ENCODE results near the gene RETREG1.
"Not testable (repeated sequence)": the region's sequence is repeated elsewhere in the genome, so short reads cannot be mapped to it uniquely, and the experiment has no call there.

The RETREG1 gene

GRCh38 chr5:16617274-16617968, 624 bp upstream of the RETREG1 start:
- no peak for DNase-seq (ENCODE audit: low spot score)

GRCh38 chr5:16615741-16616535, 859 bp downstream of the RETREG1 start:
- no peak for DNase-seq (ENCODE audit: low spot score)

DNA sequence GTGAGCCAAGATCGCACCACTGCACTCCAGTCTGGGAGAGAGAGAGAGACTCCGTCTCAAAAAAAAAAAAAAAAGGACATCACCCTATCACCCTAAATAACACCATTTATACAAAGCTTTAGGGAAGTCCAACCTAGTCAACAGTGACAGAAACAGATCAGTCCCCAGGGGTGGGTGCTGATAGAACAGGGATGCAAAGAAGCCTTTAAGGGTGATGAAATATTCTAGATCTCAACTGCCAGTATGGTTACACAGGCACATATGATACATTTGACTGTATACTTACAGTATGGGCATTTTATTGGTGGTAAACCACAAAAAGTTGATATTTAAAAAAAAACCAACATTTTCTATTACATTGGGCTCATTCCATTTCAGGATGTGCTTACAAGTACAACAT, 4.8 kb downstream of the RETREG1 start:
- no peak for DNase-seq (ENCODE audit: low spot score)

DNA sequence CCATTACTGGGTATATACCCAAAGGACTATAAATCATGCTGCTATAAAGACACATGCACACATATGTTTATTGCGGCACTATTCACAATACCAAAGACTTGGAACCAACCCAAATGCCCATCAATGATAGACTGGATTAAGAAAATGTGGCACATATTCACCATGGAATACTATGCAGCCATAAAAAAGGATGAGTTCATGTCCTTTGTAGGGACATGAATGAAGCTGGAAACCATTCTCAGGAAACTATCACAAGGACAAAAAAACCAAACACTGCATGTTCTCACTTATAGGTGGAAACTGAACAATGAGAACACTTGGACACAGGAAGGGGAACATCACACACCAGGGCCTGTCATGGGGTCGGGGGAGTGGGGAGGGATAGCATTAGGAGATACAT, 5.9 kb downstream of the RETREG1 start:
- DNase-seq (ENCODE audit: low spot score): not testable (repeated sequence)

DNA sequence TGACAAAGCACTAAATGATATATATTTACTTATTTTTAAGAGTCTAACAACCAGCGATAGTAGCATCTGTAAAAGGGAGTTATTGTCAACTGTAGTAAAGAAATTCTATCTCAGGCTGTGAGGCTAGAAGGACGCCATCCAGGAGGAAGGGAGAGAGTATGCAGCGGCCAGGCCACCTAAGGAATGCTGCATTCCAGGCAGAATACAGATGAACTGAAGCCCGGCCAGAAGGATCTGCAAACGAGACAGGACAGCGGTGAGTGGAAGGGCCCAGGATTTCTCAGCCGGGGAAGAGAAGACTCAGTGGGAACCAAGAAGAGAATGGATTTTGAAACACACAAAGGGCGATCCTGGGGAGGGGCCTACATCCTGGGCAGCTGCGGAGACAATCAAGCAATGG, 7.4 kb downstream of the RETREG1 start:
- no peak for DNase-seq (ENCODE audit: low spot score)

DNA sequence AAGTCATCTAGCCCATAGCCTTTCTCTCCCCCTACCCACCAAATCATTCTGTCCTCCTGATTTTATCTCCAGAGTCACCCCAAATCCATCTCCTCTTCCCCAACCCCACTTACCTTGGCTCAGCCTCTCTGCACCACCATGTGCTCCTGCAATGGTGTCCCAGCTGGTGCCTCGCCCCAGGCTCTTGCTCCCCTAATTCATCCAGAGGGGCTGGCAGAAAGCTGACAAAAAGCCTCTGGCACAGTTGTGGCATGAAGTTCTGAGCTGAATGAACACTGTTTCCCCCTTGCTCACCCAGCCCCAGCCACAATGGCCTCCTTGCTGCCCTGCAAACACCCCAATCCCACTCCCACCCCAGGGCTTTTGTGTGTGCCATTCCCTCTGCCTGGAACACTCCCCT, 10.2 kb downstream of the RETREG1 start:
- no peak for DNase-seq (ENCODE audit: low spot score)

GRCh38 chr5:16603701-16604100, 13.1 kb downstream of the RETREG1 start:
- DNase-seq (ENCODE audit: low spot score): no peak

DNA sequence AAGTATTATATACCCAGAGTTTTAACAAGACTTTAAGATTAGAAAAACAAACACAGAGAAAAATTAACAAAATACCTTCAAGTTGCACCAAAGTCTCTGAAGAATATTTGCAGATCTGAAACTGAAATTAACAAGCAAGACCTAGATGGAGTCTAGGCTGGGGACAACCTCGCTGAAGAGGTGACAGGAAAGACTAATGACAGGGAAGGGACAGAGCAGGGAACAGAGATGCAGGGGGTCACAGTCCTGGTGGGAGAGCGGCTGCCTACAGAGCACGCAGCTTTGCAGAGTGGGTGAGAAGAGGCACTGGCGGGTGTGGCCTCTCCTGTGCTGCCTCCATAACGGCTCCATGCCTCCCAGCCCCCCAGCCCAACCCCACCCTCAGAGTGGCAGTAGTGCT, 13.5 kb downstream of the RETREG1 start:
- DNase-seq (ENCODE audit: low spot score): no peak

DNA sequence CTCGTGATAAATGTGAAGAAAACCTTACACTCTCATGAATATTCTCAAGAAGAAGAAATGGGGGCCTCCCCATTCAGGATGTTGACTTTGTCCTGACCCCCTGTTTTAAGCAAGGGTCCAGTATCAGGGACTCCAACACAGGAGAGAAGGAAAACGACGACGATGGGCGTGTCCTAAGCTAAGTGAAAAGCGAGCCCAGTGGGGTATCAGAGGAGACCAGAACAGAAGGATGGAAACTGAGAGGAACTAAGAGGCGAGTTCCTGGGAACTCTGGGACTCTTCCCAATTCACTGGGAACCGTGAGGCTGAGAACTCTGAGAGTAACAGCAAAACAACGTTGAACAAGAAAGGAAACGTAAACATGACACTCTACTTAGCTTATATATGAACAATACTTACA, 14.6 kb downstream of the RETREG1 start:
- DNase-seq (ENCODE audit: low spot score): no peak

DNA sequence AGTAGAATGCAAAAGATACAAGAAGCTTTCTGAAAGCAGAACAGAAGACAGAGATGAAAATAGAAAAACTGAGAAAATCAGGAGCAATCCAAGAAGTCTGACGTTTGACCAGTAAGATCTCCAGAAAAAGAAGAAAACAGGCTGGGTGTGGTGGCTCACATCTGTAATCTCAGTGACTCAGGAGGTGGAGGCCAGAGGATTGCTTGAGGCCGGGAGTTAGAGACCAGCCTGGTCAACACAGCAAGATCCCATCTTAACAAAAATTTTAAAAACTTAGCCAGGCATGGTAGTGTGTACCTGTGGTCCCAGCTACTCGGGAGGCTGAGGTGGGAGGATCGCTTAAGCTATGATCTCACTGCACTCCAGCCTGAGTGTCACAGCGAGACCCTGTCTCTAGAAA, 15.9 kb downstream of the RETREG1 start:
- DNase-seq (ENCODE audit: low spot score): no peak

DNA sequence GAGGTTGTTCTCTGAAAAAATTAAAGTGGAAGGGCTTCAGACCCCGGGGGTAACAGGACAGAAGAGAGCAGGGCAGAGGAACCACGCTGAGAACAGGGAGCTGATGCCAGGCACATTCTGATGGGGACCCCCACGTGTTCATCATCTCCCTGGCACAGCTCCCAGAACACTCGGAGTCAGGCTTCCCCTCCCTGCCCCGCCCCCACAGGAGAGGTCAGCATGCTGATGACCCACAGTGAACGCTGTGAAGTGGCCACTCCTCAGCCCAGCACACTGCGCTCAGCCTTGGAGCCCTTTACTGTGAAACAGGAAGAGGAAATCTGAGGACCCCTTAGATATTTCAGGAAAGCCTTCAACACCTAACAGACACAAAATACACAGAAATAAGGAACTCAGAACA, 16.4 kb downstream of the RETREG1 start:
- DNase-seq (ENCODE audit: low spot score): no peak

DNA sequence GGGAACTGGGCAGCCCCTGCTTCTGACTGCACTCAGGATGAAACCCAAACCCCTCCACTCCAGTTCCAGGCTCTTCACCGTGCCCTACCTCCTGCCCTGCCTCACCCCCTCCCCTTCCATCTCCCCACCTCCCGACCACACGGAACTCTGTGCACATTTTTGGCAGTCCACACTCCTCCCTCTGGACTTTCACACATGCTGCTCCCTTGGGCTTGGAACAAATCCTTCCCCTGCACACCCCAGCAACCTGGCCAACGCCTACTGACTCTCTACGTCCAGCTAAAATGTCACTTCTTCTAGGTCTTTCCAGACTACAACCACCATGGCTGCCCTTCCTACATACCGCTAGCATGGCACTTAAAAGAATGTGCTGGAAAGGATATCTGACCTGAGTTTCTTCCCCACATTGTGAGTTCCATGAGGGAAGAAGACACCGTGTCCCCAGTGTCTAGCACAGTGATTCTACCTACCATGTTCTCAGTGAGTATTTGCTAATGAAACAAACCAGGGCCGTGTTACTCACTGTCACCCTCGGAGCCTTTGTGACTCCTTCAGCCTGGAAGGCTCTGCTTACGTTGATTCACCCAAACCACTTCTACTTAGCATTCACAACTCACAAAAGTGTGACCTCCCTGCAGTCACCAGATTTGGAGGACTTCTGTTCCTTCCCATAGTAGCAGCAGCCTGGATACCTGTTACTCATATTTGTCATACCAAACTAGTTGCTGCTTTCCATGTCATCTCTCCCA, 18.7 kb downstream of the RETREG1 start:
- DNase-seq (ENCODE audit: low spot score): no peak

GRCh38 chr5:16596581-16596940, 20.2 kb downstream of the RETREG1 start:
- DNase-seq (ENCODE audit: low spot score): no peak

GRCh38 chr5:16595881-16596580, 20.8 kb downstream of the RETREG1 start:
- no peak for DNase-seq (ENCODE audit: low spot score)

DNA sequence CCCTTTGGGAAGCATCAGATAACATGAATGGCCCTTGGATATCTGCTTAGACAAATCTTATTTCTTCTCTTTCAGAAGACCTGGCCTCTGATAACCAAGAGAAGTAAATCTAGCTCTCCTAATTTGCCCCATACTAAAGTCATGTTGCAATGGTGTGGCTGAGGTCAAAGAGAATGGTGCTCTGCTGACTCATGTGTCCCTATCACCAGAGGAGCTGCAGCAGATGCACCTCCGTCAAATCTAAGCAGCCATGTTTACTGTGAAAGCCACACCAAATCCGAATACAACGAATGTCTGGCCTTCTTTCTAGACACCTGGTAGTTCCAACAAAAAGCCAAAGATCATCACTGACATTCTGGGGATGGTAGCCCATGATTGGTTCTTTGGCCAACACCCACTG, 23.2 kb downstream of the RETREG1 start:
- no peak for DNase-seq (ENCODE audit: low spot score)

GRCh38 chr5:16593013-16593412, 23.8 kb downstream of the RETREG1 start:
- DNase-seq (ENCODE audit: low spot score): no peak

DNA sequence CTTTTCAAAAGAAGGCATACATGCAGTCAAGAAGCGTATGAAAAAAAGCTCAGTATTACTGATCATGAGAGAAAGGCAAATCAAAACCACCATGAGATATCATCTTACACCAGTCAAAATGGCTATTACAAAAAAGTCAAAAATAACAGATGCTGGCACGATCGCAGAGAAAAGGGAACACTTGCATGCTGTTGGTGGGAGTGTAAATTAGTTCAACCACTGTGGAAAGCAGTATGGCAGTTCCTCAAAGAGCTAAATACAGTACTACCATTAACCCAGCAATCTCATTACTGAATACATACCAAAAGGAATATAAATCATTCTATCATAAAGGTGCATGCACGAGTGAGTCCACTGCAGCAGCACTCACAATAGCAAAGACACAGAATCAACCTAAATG, 24.5 kb downstream of the RETREG1 start:
- DNase-seq (ENCODE audit: low spot score): no peak

- no peak for DNase-seq (ENCODE audit: low spot score)
These were observed 26.1 kb downstream of the RETREG1 start for GRCh38 chr5:16590685-16591084.

DNA sequence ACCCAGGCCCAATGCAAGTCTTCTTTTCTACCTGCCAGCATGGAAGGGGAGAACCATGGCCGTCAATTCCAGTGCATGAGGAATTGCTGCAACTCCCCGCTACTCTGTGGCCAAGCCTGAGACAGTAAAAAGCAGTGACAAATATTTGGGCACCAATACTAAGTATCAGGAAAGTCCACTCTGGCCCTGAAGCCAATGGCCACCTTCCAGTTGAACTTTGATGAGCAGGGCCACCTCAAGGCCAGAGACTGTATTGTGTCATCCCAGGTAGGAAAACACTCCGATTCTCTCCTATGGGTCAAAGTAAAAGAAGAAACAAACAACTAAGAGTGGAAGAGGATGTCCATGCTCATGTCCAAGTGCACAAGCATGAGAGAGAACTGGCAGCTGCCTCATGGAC, 27.1 kb downstream of the RETREG1 start:
- no peak for DNase-seq (ENCODE audit: low spot score)

- no peak for DNase-seq (ENCODE audit: low spot score)
These were observed 28.2 kb downstream of the RETREG1 start for GRCh38 chr5:16588434-16589214.

DNA sequence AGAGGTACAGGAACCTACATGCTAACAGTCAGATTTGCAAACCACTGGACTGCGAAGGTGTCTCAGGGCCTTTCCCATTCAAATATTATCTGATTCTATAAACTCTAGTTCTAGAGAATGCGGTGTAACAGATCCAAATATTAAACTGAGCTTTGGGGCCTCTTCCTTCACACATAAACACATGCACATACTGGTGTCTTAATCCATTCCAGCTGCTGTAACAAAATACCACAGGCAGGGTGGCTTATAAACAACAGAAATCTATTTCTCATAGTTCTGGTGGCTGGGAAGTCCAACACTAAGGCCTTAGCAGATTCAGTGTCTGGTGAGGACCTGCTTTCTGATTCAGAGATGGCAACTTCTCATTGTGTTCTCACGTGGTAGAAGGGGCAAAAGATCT, 30.2 kb downstream of the RETREG1 start:
- DNase-seq (ENCODE audit: low spot score): no peak

Measured in GM03348 (cell line).